ENCODE results near the gene SERPINB7.

The SERPINB7 gene

GRCh38 chr18:63788447-63789096 lies 13.4 kb downstream of the SERPINB7 start:
- DNase-seq = no peak

- no peak for DNase-seq
Measured at GRCh38 chr18:63789327-63789726, 14.1 kb downstream of the SERPINB7 start.

GRCh38 chr18:63795606-63796005 lies 20.4 kb downstream of the SERPINB7 start:
- no peak for DNase-seq

- DNase-seq = no peak
Measured at GRCh38 chr18:63799189-63799588, 24.0 kb downstream of the SERPINB7 start.

GRCh38 chr18:63801343-63801742 lies 26.1 kb downstream of the SERPINB7 start:
- DNase-seq = no peak

GRCh38 chr18:63808125-63808524 lies 32.9 kb downstream of the SERPINB7 start:
- no peak for DNase-seq

- DNase-seq = no peak
Measured at GRCh38 chr18:63817441-63818051, 42.3 kb downstream of the SERPINB7 start.

- DNase-seq = no peak
Measured at GRCh38 chr18:63818212-63818611, 43.0 kb downstream of the SERPINB7 start.

GRCh38 chr18:63819786-63820185 lies 44.6 kb downstream of the SERPINB7 start:
- no peak for DNase-seq

- DNase-seq = no peak
Measured at GRCh38 chr18:63820694-63821093, 45.5 kb downstream of the SERPINB7 start.

- no peak for DNase-seq
Measured at GRCh38 chr18:63823516-63824219, 48.5 kb downstream of the SERPINB7 start.

GRCh38 chr18:63824220-63824525 lies 49.0 kb downstream of the SERPINB7 start:
- DNase-seq = no peak

- DNase-seq = no peak
Measured at GRCh38 chr18:63828120-63828519, 52.9 kb downstream of the SERPINB7 start.

GRCh38 chr18:63828656-63829055 lies 53.4 kb downstream of the SERPINB7 start:
- DNase-seq = no peak

- no peak for DNase-seq
Measured at GRCh38 chr18:63829886-63830285, 54.7 kb downstream of the SERPINB7 start.

GRCh38 chr18:63831080-63831788 lies 56.0 kb downstream of the SERPINB7 start:
- DNase-seq = no peak

- no peak for DNase-seq
Measured at GRCh38 chr18:63832470-63832869, 57.3 kb downstream of the SERPINB7 start.

- DNase-seq = no peak
Measured at GRCh38 chr18:63834471-63835113, 59.4 kb downstream of the SERPINB7 start.

- no peak for DNase-seq
Measured at GRCh38 chr18:63836456-63836855, 61.2 kb downstream of the SERPINB7 start.

- DNase-seq = no peak
Measured at GRCh38 chr18:63837590-63837989, 62.4 kb downstream of the SERPINB7 start.

- DNase-seq = no peak
Measured at GRCh38 chr18:63843008-63843407, 67.8 kb downstream of the SERPINB7 start.

GRCh38 chr18:63844254-63844653 lies 69.0 kb downstream of the SERPINB7 start:
- DNase-seq = peak; percentile 32

- DNase-seq = peak; percentile 33
Measured at GRCh38 chr18:63848159-63848558, 72.9 kb downstream of the SERPINB7 start.
